Upper lobe of left lung (tissue), 6 donors: Measurements from ENCODE around the gene TCF25. TPM values are rescaled to one million over a fixed set of nuclear protein-coding genes. Genes with fewer than 3 reads are reported as not detected.
"Not testable (repeated sequence)": the region's sequence is repeated elsewhere in the genome, so short reads cannot be mapped to it uniquely, and the experiment has no call there.

Experiments
- ATAC-seq, 2 donors: fragments of 200-7000 bp; cut with Tn5 transposase; one replicate each; pipeline ENCODE4 v1.9.1; 2022; ENCODE audit warnings: mild to moderate bottlenecking in 2 of 2, moderate library complexity in 2 of 2; ENCODE audit not compliant: low FRiP score in 2 of 2
- DNase-seq, 2 donors: peaks; one replicate each; pipeline ENCODE4 v3.0.0-alpha.2; 2019 to 2020
- H3K27ac ChIP-seq, 4 donors: fragments of 200-600 bp; sonication (generic); one replicate each; pipeline ENCODE4 v1.5.1; 2016 to 2019
- H3K27me3 ChIP-seq, 4 donors: fragments of 200-600 bp; sonication (generic); one replicate each; pipeline ENCODE4 v1.5.1; 2017 to 2019
- H3K36me3 ChIP-seq, 4 donors: fragments of 200-600 bp; sonication (generic); one replicate each; pipeline ENCODE4 v1.5.1; 2016 to 2019
- H3K4me1 ChIP-seq, 4 donors: fragments of 200-600 bp; sonication (generic); one replicate each; pipeline ENCODE4 v1.5.1; 2018 to 2019
- H3K4me3 ChIP-seq, 4 donors: fragments of 200-600 bp; sonication (generic); one replicate each; pipeline ENCODE4 v1.5.1; 2017 to 2019; ENCODE audit warnings: mild to moderate bottlenecking in 2 of 4, moderate library complexity in 1 of 4
- H3K9me3 ChIP-seq, 4 donors: fragments of 200-600 bp; sonication (generic); one replicate each; pipeline ENCODE4 v1.5.1; 2018 to 2019
- EP300 ChIP-seq, 4 donors: sonication (generic); formaldehyde crosslinking; IDR thresholded peaks; one replicate each; pipeline ENCODE4 v1.5.1; 2017; ENCODE audit warnings: antibody characterized with exemption in 4 of 4, control low read depth in 2 of 4
- POLR2A ChIP-seq, 4 donors: fragments of 450-650 bp; IDR thresholded peaks; one replicate each; pipeline ENCODE4 v1.5.1; 2016 to 2017; ENCODE audit warnings: antibody characterized with exemption in 4 of 4, mild to moderate bottlenecking in 2 of 4
- POLR2AphosphoS5 ChIP-seq, 2 donors: sonication (generic); formaldehyde crosslinking; IDR thresholded peaks; one replicate each; pipeline ENCODE4 v1.5.1; 2017; ENCODE audit warnings: antibody characterized with exemption in 2 of 2
- WGBS, 2 donors: methylation state at CpG; one replicate each; pipeline ENCODE4 v1.1.5; 2017 to 2018; 5-methylcytosine and 5-hydroxymethylcytosine counted together
- total RNA-seq, 6 donors: library from RNA; depleted of rRNA in 4 of 6; stranded (reverse); fragments of >200 nt in 4 of 6; gene quantifications; one replicate each; pipeline versions ENCODE4 v1.1.0 to v1.2.1, GENCODE V29; 2016 to 2021
- TF ChIP-seq, protein P1 (sequence below), 6 experiments: fragments of 450-650 bp in 4 of 6; fragments of 200-600 bp in 2 of 6; sonication (generic) in 2 of 6; IDR thresholded peaks; one replicate each; pipeline ENCODE4 v1.5.1; 2016 to 2019; ENCODE audit warnings: antibody characterized with exemption in 6 of 6
- donor health status: DM: no; HTN: no; CAD: no; lungs with moderate emphysema.
- donor health status: DM: no; HTN: yes; CAD: no; lungs with severe emphysema.

The TCF25 gene
- total RNA-seq, 6 donors from 2014 or later: 132 to 1,060 (median 211) TPM

GRCh38 chr16:89873972-89874689, 739 bp downstream of the TCF25 start:
- H3K9me3 ChIP-seq: no peaks in the 10 kb centered on the region
- H3K27ac ChIP-seq: peak overlapping the region; percentile 98 to 100 (median 100)
- H3K36me3 ChIP-seq: peaks cover 6 to 28% (median 12%) of the 10 kb centered on the region in 4 donors
- peak; percentile 98 to 99 for DNase-seq
- H3K4me3 ChIP-seq: peak overlapping the region; percentile 64 to 98 (median 72)
- ATAC-seq: peak; percentile 95 to 96
- H3K4me1 ChIP-seq: peaks cover 15 to 28% (median 17%) of the 10 kb centered on the region in 4 donors
- WGBS, 2 donors: 4 to 6% methylated on average over 22 to 43 of the region's 61 CpGs
- H3K27me3 ChIP-seq: no peaks in the 10 kb centered on the region
- TF ChIP-seq POLR2AphosphoS5 (IDR thresholded peaks at IDR 0.05): peak; percentile 2 to 4
- TF ChIP-seq, protein P1, sequence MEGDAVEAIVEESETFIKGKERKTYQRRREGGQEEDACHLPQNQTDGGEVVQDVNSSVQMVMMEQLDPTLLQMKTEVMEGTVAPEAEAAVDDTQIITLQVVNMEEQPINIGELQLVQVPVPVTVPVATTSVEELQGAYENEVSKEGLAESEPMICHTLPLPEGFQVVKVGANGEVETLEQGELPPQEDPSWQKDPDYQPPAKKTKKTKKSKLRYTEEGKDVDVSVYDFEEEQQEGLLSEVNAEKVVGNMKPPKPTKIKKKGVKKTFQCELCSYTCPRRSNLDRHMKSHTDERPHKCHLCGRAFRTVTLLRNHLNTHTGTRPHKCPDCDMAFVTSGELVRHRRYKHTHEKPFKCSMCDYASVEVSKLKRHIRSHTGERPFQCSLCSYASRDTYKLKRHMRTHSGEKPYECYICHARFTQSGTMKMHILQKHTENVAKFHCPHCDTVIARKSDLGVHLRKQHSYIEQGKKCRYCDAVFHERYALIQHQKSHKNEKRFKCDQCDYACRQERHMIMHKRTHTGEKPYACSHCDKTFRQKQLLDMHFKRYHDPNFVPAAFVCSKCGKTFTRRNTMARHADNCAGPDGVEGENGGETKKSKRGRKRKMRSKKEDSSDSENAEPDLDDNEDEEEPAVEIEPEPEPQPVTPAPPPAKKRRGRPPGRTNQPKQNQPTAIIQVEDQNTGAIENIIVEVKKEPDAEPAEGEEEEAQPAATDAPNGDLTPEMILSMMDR (IDR thresholded peaks at IDR 0.05): no peak
- no peak for TF ChIP-seq POLR2A (IDR thresholded peaks at IDR 0.05)
- TF ChIP-seq EP300 (IDR thresholded peaks at IDR 0.05): no peak

- Histone ChIP-seq H3K4me1 (peaks cover 7 to 18% (median 9%) of the 10 kb centered on the region in 4 donors), H3K36me3 (peaks cover 26 to 72% (median 49%) of the 10 kb centered on the region in 4 donors)
- not testable (repeated sequence) for H3K27me3 ChIP-seq, H3K9me3 ChIP-seq, H3K27ac ChIP-seq, H3K4me3 ChIP-seq, DNase-seq, ATAC-seq
- WGBS, 2 donors: 94% methylated on average over 23 to 24 of the region's 28 CpGs
These were observed 5.7 kb downstream of the TCF25 start for GRCh38 chr16:89879123-89879522.

DNA sequence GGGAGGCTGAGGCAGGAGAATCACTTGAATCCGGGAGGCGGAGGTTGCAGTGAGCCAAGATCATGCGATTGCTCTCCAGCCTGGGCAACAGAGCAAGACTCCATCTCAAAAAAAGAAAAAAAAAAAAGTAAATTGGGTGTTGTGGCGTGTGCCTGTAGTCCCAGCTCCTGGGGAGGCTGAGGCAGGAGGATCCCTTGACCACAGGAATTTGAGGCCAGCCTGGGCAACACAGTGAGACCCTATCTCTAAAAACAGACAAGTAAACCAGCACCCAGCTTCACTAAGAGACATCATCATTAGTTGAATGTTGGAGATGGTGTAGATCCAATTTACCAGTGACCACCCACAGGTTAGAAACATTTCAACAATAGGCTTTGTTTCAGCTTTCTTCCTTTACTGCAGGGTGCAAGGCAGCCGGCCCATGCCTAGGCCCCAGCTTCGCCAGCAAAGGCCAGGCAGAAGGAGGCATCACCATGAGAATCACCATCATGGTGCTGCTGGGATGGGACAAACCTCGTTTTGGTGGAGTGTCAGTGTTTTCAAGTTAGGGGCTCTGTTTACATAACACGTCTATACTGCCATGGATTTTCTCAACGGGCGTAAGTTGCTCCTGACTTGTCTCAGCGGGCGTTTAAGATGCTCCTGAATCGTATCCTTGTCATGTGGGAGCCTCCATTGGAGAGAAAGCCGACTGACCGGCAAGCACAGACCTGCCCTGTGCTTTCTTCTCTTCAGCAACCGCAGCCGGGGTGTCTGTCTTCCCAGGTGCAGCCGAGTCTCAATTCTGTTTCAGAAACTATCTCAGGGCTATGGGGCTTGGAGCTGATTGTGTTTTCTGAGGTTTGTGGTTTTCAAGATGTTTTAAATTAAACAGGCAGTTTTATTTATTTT, 7.3 kb downstream of the TCF25 start:
- H3K27me3 ChIP-seq: no peaks in the 10 kb centered on the region
- H3K4me1 ChIP-seq: peaks cover 0 to 8% (median 1%) of the 10 kb centered on the region in 4 donors
- 88 to 91% methylated on average over 18 of the region's 18 CpGs for WGBS, 2 donors
- no peak overlapping the region for H3K4me3 ChIP-seq
- no peak for ATAC-seq
- TF ChIP-seq POLR2AphosphoS5 (IDR thresholded peaks at IDR 0.05) (no peak), EP300 (IDR thresholded peaks at IDR 0.05) (no peak), POLR2A (IDR thresholded peaks at IDR 0.05) (no peak)
- TF ChIP-seq, protein P1 (IDR thresholded peaks at IDR 0.05): no peak
- H3K36me3 ChIP-seq: peaks cover 29 to 81% (median 57%) of the 10 kb centered on the region in 4 donors
- H3K9me3 ChIP-seq: no peaks in the 10 kb centered on the region
- no peak overlapping the region for H3K27ac ChIP-seq
- no peak for DNase-seq

GRCh38 chr16:89881368-89881730, 8.0 kb downstream of the TCF25 start:
- no peak overlapping the region for H3K27ac ChIP-seq
- WGBS, 2 donors: 95 to 97% methylated on average over 6 of the region's 6 CpGs
- H3K36me3 ChIP-seq: peaks cover 29 to 81% (median 61%) of the 10 kb centered on the region in 4 donors
- H3K9me3 ChIP-seq: no peaks in the 10 kb centered on the region
- no peaks in the 10 kb centered on the region for H3K27me3 ChIP-seq
- ATAC-seq (no peak), DNase-seq (no peak)
- TF ChIP-seq EP300 (IDR thresholded peaks at IDR 0.05) (no peak), POLR2AphosphoS5 (IDR thresholded peaks at IDR 0.05) (no peak), POLR2A (IDR thresholded peaks at IDR 0.05) (no peak)
- TF ChIP-seq, protein P1 (IDR thresholded peaks at IDR 0.05): no peak
- no peak overlapping the region for H3K4me3 ChIP-seq
- peaks cover 0 to 2% (median 0%) of the 10 kb centered on the region in 4 donors for H3K4me1 ChIP-seq

DNA sequence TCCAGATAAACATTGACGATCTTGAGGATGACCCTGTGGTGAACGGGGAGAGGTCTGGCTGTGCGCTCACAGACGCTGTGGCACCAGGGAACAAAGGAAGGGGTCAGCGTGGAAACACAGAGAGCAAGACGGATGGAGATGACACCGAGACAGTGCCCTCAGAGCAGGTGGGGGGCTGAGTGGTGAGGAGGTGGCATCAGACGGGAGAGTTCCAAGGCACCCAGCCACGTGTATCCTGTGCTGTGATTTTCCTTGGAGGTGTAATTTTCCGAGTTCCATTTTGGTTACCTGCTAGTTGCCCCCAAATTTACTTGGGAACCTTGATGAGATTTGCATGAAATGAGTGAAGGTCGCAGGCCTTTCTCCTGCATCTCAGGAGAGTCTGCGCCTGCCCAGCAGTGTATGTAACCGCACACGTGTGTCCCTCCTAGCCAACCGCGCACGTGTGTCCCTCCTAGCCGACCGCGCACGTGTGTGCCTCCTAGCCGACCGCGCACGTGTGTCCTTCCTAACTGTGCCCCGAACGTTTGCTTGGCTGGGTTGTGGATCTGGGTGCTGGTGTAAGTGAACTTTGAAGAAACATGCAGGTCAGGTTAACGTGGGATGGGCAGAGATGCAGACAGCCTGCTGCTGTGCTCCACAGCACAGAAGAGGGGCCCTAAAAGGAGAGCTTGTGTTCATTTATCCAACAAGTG, 10.1 kb downstream of the TCF25 start:
- H3K36me3 ChIP-seq: peaks cover 50 to 94% (median 80%) of the 10 kb centered on the region in 4 donors
- WGBS, 2 donors: 93 to 94% methylated on average over 28 of the region's 28 CpGs
- H3K9me3 ChIP-seq: no peaks in the 10 kb centered on the region
- H3K4me1 ChIP-seq: no peaks in the 10 kb centered on the region
- DNase-seq (no peak), ATAC-seq (peak in 1 of 2 donors; percentile 30)
- H3K27ac ChIP-seq: no peak overlapping the region
- TF ChIP-seq EP300 (IDR thresholded peaks at IDR 0.05) (no peak), POLR2AphosphoS5 (IDR thresholded peaks at IDR 0.05) (no peak), POLR2A (IDR thresholded peaks at IDR 0.05) (no peak)
- TF ChIP-seq, protein P1 (IDR thresholded peaks at IDR 0.05): no peak
- no peaks in the 10 kb centered on the region for H3K27me3 ChIP-seq
- H3K4me3 ChIP-seq: no peak overlapping the region
